SK-N-SH (cell line): ENCODE data around the gene GALNT13. TPM values are rescaled to one million over a fixed set of nuclear protein-coding genes. Genes with fewer than 3 reads are reported as not detected.

Experiments
- CTCF ChIA-PET: fragments of 300-600, 350-600 bp; formaldehyde crosslinking; extraction: SDS; loops from one replicate; lab custom pipeline; 2021; lab: Yijun Ruan, JAX
- POLR2A ChIA-PET: fragments of 350-600 bp; sonication (Branson Sonifier 250); formaldehyde crosslinking; extraction: SDS; loops from one replicate; lab custom pipeline; 2020; ENCODE audit warnings: antibody characterized with exemption, inconsistent platforms; lab: Yijun Ruan, JAX
- DNase-seq: peaks from one replicate; pipeline ENCODE4 v3.0.0; 2012
- H2AFZ ChIP-seq: fragments of 200-600 bp; sonication (generic); 2 replicates; pipeline ENCODE4 v1.8.1; 2016; ENCODE audit warnings: antibody characterized with exemption, mild to moderate bottlenecking, low read depth
- H3F3A ChIP-seq: fragments of 200-600 bp; sonication (generic); replicated peaks from 2 replicates; pipeline ENCODE3; 2016; ENCODE audit warnings: antibody characterized with exemption, mild to moderate bottlenecking; ENCODE audit not compliant: insufficient read depth
- H3K27ac ChIP-seq, 2 experiments: fragments of 200-500 bp in 1 of 2; fragments of 200-600 bp in 1 of 2; sonication (Bioruptor generic) in 1 of 2; sonication (generic), shearing (Covaris generic) in 1 of 2; 2 replicates each; pipeline versions ENCODE4 v1.5.1 to v1.6.1; 2014 to 2016; ENCODE audit warnings: low read depth in 2 of 2, inconsistent platforms in 1 of 2, low read length in 1 of 2, mild to moderate bottlenecking in 1 of 2, mixed read lengths in 1 of 2
- H3K27me3 ChIP-seq: fragments of 200-600 bp; sonication (generic), shearing (Covaris generic); 2 replicates; pipeline ENCODE4 v1.6.1; 2016; ENCODE audit warnings: mixed run types; ENCODE audit not compliant: insufficient read depth
- H3K36me3 ChIP-seq, 2 experiments: fragments of 200-500 bp in 1 of 2; fragments of 200-600 bp in 1 of 2; sonication (Bioruptor generic) in 1 of 2; sonication (generic) in 1 of 2; replicated peaks in 1 of 2; 2 replicates each; pipeline versions ENCODE3 to v1.5.1; 2014 to 2016; ENCODE audit warnings: low read length in 1 of 2, mild to moderate bottlenecking in 1 of 2; ENCODE audit not compliant: insufficient read depth in 2 of 2, control insufficient read depth in 1 of 2
- H3K4me1 ChIP-seq, 2 experiments: fragments of 200-500 bp in 1 of 2; fragments of 200-600 bp in 1 of 2; sonication (Bioruptor generic) in 1 of 2; sonication (generic), shearing (Covaris generic) in 1 of 2; 2 replicates each; pipeline versions ENCODE4 v1.5.1 to v1.6.1; 2014 to 2016; ENCODE audit warnings: low read depth in 1 of 2, low read length in 1 of 2, mixed run types in 1 of 2; ENCODE audit not compliant: insufficient read depth in 2 of 2, control insufficient read depth in 1 of 2
- H3K4me2 ChIP-seq: fragments of 200-600 bp; sonication (generic), shearing (Covaris generic); 2 replicates; pipeline ENCODE4 v1.6.1; 2017; ENCODE audit warnings: mixed run types
- H3K4me3 ChIP-seq, 2 experiments: fragments of 200-500 bp in 1 of 2; fragments of 200-600 bp in 1 of 2; sonication (Bioruptor generic) in 1 of 2; sonication (generic), shearing (Covaris generic) in 1 of 2; 2 replicates each; pipeline versions ENCODE4 v1.5.1 to v1.8.1; 2014 to 2016; ENCODE audit warnings: low read depth in 2 of 2, inconsistent platforms in 1 of 2, low read length in 1 of 2, mild to moderate bottlenecking in 1 of 2, mixed read lengths in 1 of 2, moderate library complexity in 1 of 2
- H3K79me2 ChIP-seq: fragments of 200-600 bp; sonication (generic); 2 replicates; pipeline ENCODE4 v1.8.1; 2017; ENCODE audit warnings: mild to moderate bottlenecking; ENCODE audit not compliant: insufficient read depth
- H3K9ac ChIP-seq: fragments of 200-600 bp; sonication (generic); 2 replicates; pipeline ENCODE4 v1.6.1; 2017; ENCODE audit warnings: mixed run types
- H3K9me2 ChIP-seq: fragments of 200-600 bp; sonication (generic); 2 replicates; pipeline ENCODE4 v1.6.1; 2017; ENCODE audit warnings: mixed run types
- H3K9me3 ChIP-seq: fragments of 200-600 bp; sonication (generic); 2 replicates; pipeline ENCODE4 v1.6.1; 2017; ENCODE audit warnings: mixed run types, mild to moderate bottlenecking, moderate library complexity
- H4K20me1 ChIP-seq: fragments of 200-600 bp; sonication (generic); 2 replicates; pipeline ENCODE4 v1.6.1; 2017; ENCODE audit warnings: mild to moderate bottlenecking, mixed run types; ENCODE audit not compliant: insufficient read depth
- CTCF ChIP-seq: fragments of 200-600 bp; sonication (generic); IDR thresholded peaks from 2 replicates; pipeline ENCODE4 v1.6.1; 2017; ENCODE audit warnings: antibody characterized with exemption, mild to moderate bottlenecking, moderate library complexity
- ELF1 ChIP-seq: IDR thresholded peaks from 2 replicates; pipeline ENCODE4 v1.4.0; 2012
- FOXM1 ChIP-seq: IDR thresholded peaks from 2 replicates; pipeline ENCODE4 v1.4.0; 2012; ENCODE audit warnings: low read depth, mild to moderate bottlenecking
- GABPA ChIP-seq: IDR thresholded peaks from 2 replicates; pipeline ENCODE4 v1.4.0; 2012; ENCODE audit warnings: low read depth, mild to moderate bottlenecking
- MAX ChIP-seq: IDR thresholded peaks from 2 replicates; pipeline ENCODE4 v1.4.0; 2012; ENCODE audit warnings: low read depth
- NFIC ChIP-seq: IDR thresholded peaks from 2 replicates; pipeline ENCODE4 v1.4.0; 2012; ENCODE audit warnings: borderline replicate concordance
- POLR2AphosphoS5 ChIP-seq: IDR thresholded peaks from 2 replicates; pipeline ENCODE4 v1.6.1; 2012; ENCODE audit warnings: low read depth, low read length
- RAD21 ChIP-seq: IDR thresholded peaks from 2 replicates; pipeline ENCODE4 v1.6.1; 2012; ENCODE audit warnings: mild to moderate bottlenecking, low read length
- REST ChIP-seq: IDR thresholded peaks from 2 replicates; pipeline ENCODE4 v1.6.1; 2012; ENCODE audit warnings: mild to moderate bottlenecking, low read depth, low read length, moderate library complexity
- SMC3 ChIP-seq: IDR thresholded peaks from 2 replicates; pipeline ENCODE4 v1.6.1; 2012; ENCODE audit warnings: low read depth, low read length, improper control_type of control experiment
- TAF1 ChIP-seq: IDR thresholded peaks from 2 replicates; pipeline ENCODE4 v1.6.1; 2012; ENCODE audit warnings: low read depth, mild to moderate bottlenecking, low read length, moderate library complexity, borderline replicate concordance
- TCF12 ChIP-seq: IDR thresholded peaks from 2 replicates; pipeline ENCODE4 v1.4.0; 2012
- TEAD4 ChIP-seq: IDR thresholded peaks from 2 replicates; pipeline ENCODE4 v1.4.0; 2012; ENCODE audit warnings: mild to moderate bottlenecking, borderline replicate concordance; ENCODE audit not compliant: insufficient read depth
- USF1 ChIP-seq: IDR thresholded peaks from 2 replicates; pipeline ENCODE4 v1.4.0; 2012; ENCODE audit warnings: low read depth, borderline replicate concordance
- YY1 ChIP-seq: IDR thresholded peaks from 2 replicates; pipeline ENCODE4 v1.4.0; 2012; ENCODE audit warnings: low read depth, mild to moderate bottlenecking
- ZBTB33 ChIP-seq: IDR thresholded peaks from 2 replicates; pipeline ENCODE4 v1.4.0; 2012; ENCODE audit warnings: low read depth, borderline replicate concordance
- WGBS: methylation state at CpG from one replicate; pipeline ENCODE4 v1.1.6; 2017; ENCODE audit warnings: low lambda C conversion rate; 5-methylcytosine and 5-hydroxymethylcytosine counted together
- polyA plus RNA-seq, 3 experiments: library from polyadenylated mRNA; depleted of rRNA; stranded (reverse); fragments of >200 nt; gene quantifications; 2 replicates each; pipeline ENCODE4 v1.2.3, GENCODE V29; 2012

The GALNT13 gene
- polyA plus RNA-seq, 1 of the 3 experiments (the other 2 are of a cell fraction) = 0.33 TPM

- Histone ChIP-seq H2AFZ (no peak overlapping the region), H4K20me1 (no peaks in the 10 kb centered on the region), H3K4me3 (no peak overlapping the region), H3F3A (no peaks in the 10 kb centered on the region), H3K27me3 (no peaks in the 10 kb centered on the region), H3K9me3 (no peaks in the 10 kb centered on the region), H3K36me3 (no peaks in the 10 kb centered on the region), H3K27ac (no peak overlapping the region), H3K9ac (no peak overlapping the region), H3K4me1 (no peaks in the 10 kb centered on the region; a peak in 1 of 4 replicates), H3K4me2 (no peak overlapping the region), H3K79me2 (no peaks in the 10 kb centered on the region; the same call in 1 of the 2 replicates), H3K9me2 (no peaks in the 10 kb centered on the region)
- POLR2A ChIA-PET = interaction anchor here (0.7 kb wide), 1 partner anchor 336 kb away, joined by 3 read pairs; the partner anchor contains the start of gene GALNT13
- TF ChIP-seq CTCF = no peak
- TF ChIP-seq RAD21 = no peak
- TF ChIP-seq POLR2AphosphoS5 = no peak
- TF ChIP-seq MAX = no peak
- no peak for TF ChIP-seq SMC3
- TF ChIP-seq TEAD4 = no peak
- no peak for TF ChIP-seq TAF1
- TF ChIP-seq ZBTB33 = no peak
- no peak for TF ChIP-seq TCF12
- TF ChIP-seq GABPA = no peak
- no peak for TF ChIP-seq FOXM1
- no peak for TF ChIP-seq NFIC
- no peak for TF ChIP-seq YY1
- TF ChIP-seq REST = no peak
- no peak for TF ChIP-seq ELF1
- no peak for TF ChIP-seq USF1
- WGBS = 64% methylated on average over 2 of the region's 2 CpGs
- no peak for DNase-seq
- CTCF ChIA-PET = interaction anchor here (0.9 kb wide), 1 partner anchor 12 kb away, joined by 5 read pairs; no protein-coding TSS in a partner anchor
Measured at GRCh38 chr2:154207288-154208047, 335.7 kb downstream of the GALNT13 start.
